H9 (cell line): ENCODE data around the gene LHPP. TPM values are rescaled to one million over a fixed set of nuclear protein-coding genes. Genes with fewer than 3 reads are reported as not detected.
A peak's percentile ranks its signal among the peaks of the same experiment; 100 is the strongest.

ENCODE experiments used
- DNase-seq: peaks from one replicate; pipeline ENCODE4 v3.0.0-alpha.2; 2017
- H2AFZ ChIP-seq: one replicate; pipeline ENCODE4 v1.6.1; 2013; ENCODE audit warnings: mild to moderate bottlenecking, low read length, control low read depth, moderate library complexity
- H2AK5ac ChIP-seq: 2 replicates; pipeline ENCODE4 v1.6.1; 2013; ENCODE audit warnings: low read length, control low read depth, mixed read lengths; ENCODE audit not compliant: insufficient read length
- H2BK120ac ChIP-seq: one replicate; pipeline ENCODE4 v1.6.1; 2013; ENCODE audit warnings: low read depth, mild to moderate bottlenecking, low read length, control low read depth, inconsistent platforms; ENCODE audit not compliant: poor library complexity, severe bottlenecking
- H2BK12ac ChIP-seq: 2 replicates; pipeline ENCODE4 v1.6.1; 2013; ENCODE audit warnings: low read length, control low read depth, mixed read lengths, low read depth; ENCODE audit not compliant: insufficient read length
- H2BK15ac ChIP-seq: 2 replicates; pipeline ENCODE4 v1.6.1; 2013; ENCODE audit warnings: low read depth, low read length, control low read depth
- H2BK20ac ChIP-seq: one replicate; pipeline ENCODE4 v1.6.1; 2013; ENCODE audit warnings: low read depth, mild to moderate bottlenecking, low read length, control low read depth, inconsistent platforms; ENCODE audit not compliant: poor library complexity, severe bottlenecking
- H2BK5ac ChIP-seq: 2 replicates; pipeline ENCODE4 v1.6.1; 2013; ENCODE audit warnings: low read length, control low read depth, mixed read lengths; ENCODE audit not compliant: insufficient read length
- H3K14ac ChIP-seq: 2 replicates; pipeline ENCODE4 v1.6.1; 2013; ENCODE audit warnings: low read length, control low read depth; ENCODE audit not compliant: insufficient read depth
- H3K18ac ChIP-seq: 2 replicates; pipeline ENCODE4 v1.6.1; 2013; ENCODE audit warnings: low read depth, mild to moderate bottlenecking, mixed read lengths, low read length, control low read depth; ENCODE audit not compliant: insufficient read length
- H3K23ac ChIP-seq: 2 replicates; pipeline ENCODE4 v1.6.1; 2013; ENCODE audit warnings: low read length, control low read depth, mixed read lengths, low read depth; ENCODE audit not compliant: insufficient read length
- H3K23me2 ChIP-seq: 2 replicates; pipeline ENCODE4 v1.6.1; 2013; ENCODE audit warnings: low read depth, mild to moderate bottlenecking, mixed read lengths, low read length, control low read depth; ENCODE audit not compliant: insufficient read length, poor library complexity, severe bottlenecking
- H3K27ac ChIP-seq: 2 replicates; pipeline ENCODE4 v1.5.1; 2013; ENCODE audit warnings: low read length, control low read depth, mixed read lengths, low read depth; ENCODE audit not compliant: insufficient read length
- H3K27me3 ChIP-seq: 2 replicates; pipeline ENCODE4 v1.6.1; 2013; ENCODE audit warnings: low read length, control low read depth, inconsistent platforms; ENCODE audit not compliant: insufficient read depth
- H3K4ac ChIP-seq: 2 replicates; pipeline ENCODE4 v1.6.1; 2013; ENCODE audit warnings: low read depth, mild to moderate bottlenecking, control low read depth, inconsistent platforms, low read length, moderate library complexity
- H3K4me1 ChIP-seq: 2 replicates; pipeline ENCODE4 v1.6.1; 2013; ENCODE audit warnings: low read length, control low read depth, inconsistent platforms; ENCODE audit not compliant: insufficient read depth
- H3K4me2 ChIP-seq: 2 replicates; pipeline ENCODE4 v1.6.1; 2013; ENCODE audit warnings: low read length, control low read depth, mixed read lengths; ENCODE audit not compliant: insufficient read length, insufficient read depth
- H3K56ac ChIP-seq: 2 replicates; pipeline ENCODE4 v1.6.1; 2013; ENCODE audit warnings: low read depth, mild to moderate bottlenecking, mixed read lengths, low read length, control low read depth; ENCODE audit not compliant: insufficient read length
- H3K79me1 ChIP-seq: 2 replicates; pipeline ENCODE4 v1.6.1; 2013; ENCODE audit warnings: low read depth, mild to moderate bottlenecking, moderate library complexity, low read length, control low read depth, inconsistent platforms; ENCODE audit not compliant: insufficient read depth, poor library complexity, severe bottlenecking
- H3K79me2 ChIP-seq: 2 replicates; pipeline ENCODE4 v1.6.1; 2013; ENCODE audit warnings: low read length, control low read depth, inconsistent platforms; ENCODE audit not compliant: insufficient read depth
- H3K9ac ChIP-seq: 2 replicates; pipeline ENCODE4 v1.6.1; 2013; ENCODE audit warnings: low read length, control low read depth, mixed read lengths; ENCODE audit not compliant: insufficient read length; ENCODE audit errors: extremely low read depth
- H3K9me3 ChIP-seq: one replicate; pipeline ENCODE4 v1.6.1; 2013; ENCODE audit warnings: low read depth, low read length, inconsistent platforms; ENCODE audit not compliant: control insufficient read depth
- H3T11ph ChIP-seq: one replicate; pipeline ENCODE4 v1.6.1; 2013; ENCODE audit warnings: mild to moderate bottlenecking, low read length, control low read depth, inconsistent platforms
- H4K20me1 ChIP-seq: one replicate; pipeline ENCODE4 v1.6.1; 2013; ENCODE audit not compliant: control insufficient read depth, insufficient read length, insufficient read depth
- H4K5ac ChIP-seq: 2 replicates; pipeline ENCODE4 v1.6.1; 2013; ENCODE audit warnings: low read depth, mild to moderate bottlenecking, mixed read lengths, low read length, control low read depth; ENCODE audit not compliant: insufficient read length
- H4K8ac ChIP-seq: replicated peaks from 2 replicates; pipeline ENCODE4 v1.6.1; 2013; ENCODE audit warnings: low read length, control low read depth, mixed read lengths, low read depth; ENCODE audit not compliant: insufficient read length
- H4K91ac ChIP-seq: 2 replicates; pipeline ENCODE4 v1.6.1; 2013; ENCODE audit warnings: low read depth, mild to moderate bottlenecking, moderate library complexity, mixed read lengths, low read length, control low read depth; ENCODE audit not compliant: insufficient read length
- H3K27ac Mint-ChIP-seq, 3 experiments: 2 replicates in 2 of 3; 3 replicates in 1 of 3; pipeline ENCODE4 v1.8.0; 2020 to 2021; ENCODE audit warnings: mixed read lengths in 3 of 3, mild to moderate bottlenecking in 1 of 3, moderate library complexity in 1 of 3
- H3K27me3 Mint-ChIP-seq: 2 replicates; pipeline ENCODE4 v1.8.0; 2021; ENCODE audit warnings: low read depth, mild to moderate bottlenecking, moderate library complexity, mixed read lengths
- H3K36me3 Mint-ChIP-seq, 3 experiments: 2 replicates in 2 of 3; 3 replicates in 1 of 3; pipeline ENCODE4 v1.8.0; 2020 to 2021; ENCODE audit warnings: low read depth in 3 of 3, mixed read lengths in 3 of 3; ENCODE audit not compliant: insufficient read depth in 1 of 3
- H3K4me1 Mint-ChIP-seq, 2 experiments: 2 replicates each; pipeline ENCODE4 v1.8.0; 2020; ENCODE audit warnings: mixed read lengths in 2 of 2
- H3K4me3 Mint-ChIP-seq, 2 experiments: 2 replicates in 1 of 2; 3 replicates in 1 of 2; pipeline ENCODE4 v1.8.0; 2020 to 2021; ENCODE audit warnings: mild to moderate bottlenecking in 2 of 2, mixed read lengths in 2 of 2, moderate library complexity in 1 of 2
- H3K9me3 Mint-ChIP-seq, 2 experiments: 2 replicates in 1 of 2; 3 replicates in 1 of 2; pipeline ENCODE4 v1.8.0; 2020; ENCODE audit warnings: mild to moderate bottlenecking in 2 of 2, mixed read lengths in 2 of 2, moderate library complexity in 1 of 2
- WGBS: extraction: QIAGEN DNeasy Blood & Tissue Kit; methylation state at CpG from one replicate; pipeline ENCODE4 v1.1.7; 2013; ENCODE audit warnings: missing lambda C conversion rate, low lambda C conversion rate, mixed read lengths; ENCODE audit not compliant: insufficient read length; ENCODE audit errors: extremely low coverage; 5-methylcytosine and 5-hydroxymethylcytosine counted together
- total RNA-seq: library from RNA; stranded (reverse); gene quantifications from 2 replicates; pipeline ENCODE4 v1.2.1, GENCODE V29; 2021
- TF ChIP-seq, protein P1 (sequence below): fragments of 200-600 bp; sonication (generic); conservative IDR thresholded peaks from 3 replicates; pipeline ENCODE4 v1.8.0; 2021; ENCODE audit warnings: antibody characterized with exemption, mild to moderate bottlenecking

Gene LHPP
- total RNA-seq, 1 experiment from 2014 or later, result 29.6 TPM

DNA sequence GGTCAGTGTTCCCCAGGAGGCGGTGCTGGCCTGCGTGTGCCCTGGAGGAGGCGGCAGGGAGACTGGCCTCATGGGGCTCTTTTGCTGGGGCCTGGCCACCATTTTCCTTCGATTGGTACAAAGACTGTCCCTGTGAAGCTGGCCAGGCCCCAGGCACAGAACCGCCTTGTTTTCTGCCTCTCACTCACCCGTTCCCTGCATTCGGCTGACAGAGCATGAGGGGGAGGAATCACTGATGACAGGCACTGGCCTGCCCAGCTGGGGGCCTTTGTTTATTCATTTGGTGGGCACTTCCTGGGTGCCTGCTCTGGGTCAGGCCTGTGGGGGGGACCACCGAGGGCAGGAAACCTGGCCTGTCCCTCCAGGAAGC, 143.4 kb downstream of the LHPP start:
- TF ChIP-seq, protein P1, sequence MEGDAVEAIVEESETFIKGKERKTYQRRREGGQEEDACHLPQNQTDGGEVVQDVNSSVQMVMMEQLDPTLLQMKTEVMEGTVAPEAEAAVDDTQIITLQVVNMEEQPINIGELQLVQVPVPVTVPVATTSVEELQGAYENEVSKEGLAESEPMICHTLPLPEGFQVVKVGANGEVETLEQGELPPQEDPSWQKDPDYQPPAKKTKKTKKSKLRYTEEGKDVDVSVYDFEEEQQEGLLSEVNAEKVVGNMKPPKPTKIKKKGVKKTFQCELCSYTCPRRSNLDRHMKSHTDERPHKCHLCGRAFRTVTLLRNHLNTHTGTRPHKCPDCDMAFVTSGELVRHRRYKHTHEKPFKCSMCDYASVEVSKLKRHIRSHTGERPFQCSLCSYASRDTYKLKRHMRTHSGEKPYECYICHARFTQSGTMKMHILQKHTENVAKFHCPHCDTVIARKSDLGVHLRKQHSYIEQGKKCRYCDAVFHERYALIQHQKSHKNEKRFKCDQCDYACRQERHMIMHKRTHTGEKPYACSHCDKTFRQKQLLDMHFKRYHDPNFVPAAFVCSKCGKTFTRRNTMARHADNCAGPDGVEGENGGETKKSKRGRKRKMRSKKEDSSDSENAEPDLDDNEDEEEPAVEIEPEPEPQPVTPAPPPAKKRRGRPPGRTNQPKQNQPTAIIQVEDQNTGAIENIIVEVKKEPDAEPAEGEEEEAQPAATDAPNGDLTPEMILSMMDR, result no peak
- H3K4me1 Mint-ChIP-seq, result peaks cover 4 to 9% of the 10 kb centered on the region in 2 experiments; a peak in 3 of 4 replicates

More for the DNA sequence above, 143.4 kb downstream of the LHPP start:
- DNase-seq, result no peak
- Histone ChIP-seq H3K4ac (no peak overlapping the region), H3K23ac (no peak overlapping the region), H2AK5ac (no peak overlapping the region), H2BK12ac (no peak overlapping the region), H3K27me3 (no peaks in the 10 kb centered on the region), H3K4me2 (no peak overlapping the region), H2BK5ac (no peak overlapping the region), H3T11ph (no peak overlapping the region), H4K20me1 (peaks cover 3% of the 10 kb centered on the region), H3K4me1 (no peaks in the 10 kb centered on the region), H3K56ac (no peak overlapping the region), H3K27ac (no peak overlapping the region), H3K14ac (no peak overlapping the region), H2BK15ac (no peak overlapping the region), H4K5ac (no peak overlapping the region), H3K9ac (no peak overlapping the region), H2BK20ac (no peak overlapping the region), H3K9me3 (no peaks in the 10 kb centered on the region), H3K18ac (no peak overlapping the region), H4K8ac (no peak overlapping the region), H3K79me2 (no peaks in the 10 kb centered on the region), H2BK120ac (no peak overlapping the region), H4K91ac (no peak overlapping the region), H2AFZ (no peak overlapping the region), H3K79me1 (no peaks in the 10 kb centered on the region), H3K23me2 (no peaks in the 10 kb centered on the region)
- Mint-ChIP-seq H3K27me3 (peaks cover 2% of the 10 kb centered on the region; the same call in 1 of the 2 replicates), H3K4me3 (no peak overlapping the region), H3K9me3 (no peaks in the 10 kb centered on the region), H3K27ac (peak overlapping the region in 1 of 3 experiments; percentile 8; a peak in 1 of 7 replicates), H3K36me3 (no peaks in the 10 kb centered on the region; a peak in 1 of 7 replicates)
- no CpG with 5 or more reads among the region's 8 CpGs for WGBS
